GM12878 (cell line): Measurements from ENCODE around the gene ADD1. TPM values are rescaled to one million over a fixed set of nuclear protein-coding genes. Genes with fewer than 3 reads are reported as not detected.
A peak's percentile ranks its signal among the peaks of the same experiment; 100 is the strongest.

Experiments used
- CBX5 ChIP-seq: sonication (generic); IDR thresholded peaks from 2 replicates; pipeline ENCODE4 v1.6.1; 2016; ENCODE audit warnings: low read depth, moderate library complexity, mild to moderate bottlenecking, inconsistent platforms
- EGR1 ChIP-seq, 2 experiments: IDR thresholded peaks; 1 replicate in 1 of 2; 2 replicates in 1 of 2; pipeline ENCODE4 v1.6.1; 2011 to 2012; ENCODE audit warnings: low read depth in 2 of 2, low read length in 2 of 2, borderline replicate concordance in 1 of 2, mild to moderate bottlenecking in 1 of 2, moderate library complexity in 1 of 2
- EZH2 ChIP-seq: IDR thresholded peaks from 2 replicates; pipeline ENCODE4 v1.6.1; 2012; ENCODE audit warnings: low read depth, mild to moderate bottlenecking, control low read depth, inconsistent platforms, low read length, borderline replicate concordance; ENCODE audit not compliant: control insufficient read depth
- GATAD2B ChIP-seq: fragments of 450-650 bp; conservative IDR thresholded peaks from 2 replicates; pipeline ENCODE4 v1.6.1; 2017; ENCODE audit warnings: low read depth, mild to moderate bottlenecking, moderate library complexity
- IKZF1 ChIP-seq: fragments of 450-650 bp; conservative IDR thresholded peaks from 2 replicates; pipeline ENCODE4 v1.6.1; 2017; ENCODE audit warnings: antibody characterized with exemption, mild to moderate bottlenecking
- JUND ChIP-seq: IDR thresholded peaks from 2 replicates; pipeline ENCODE4 v1.6.1; 2012; ENCODE audit warnings: low read depth, mild to moderate bottlenecking, low read length, improper control_type of control experiment, moderate library complexity
- NFYA ChIP-seq: IDR thresholded peaks from 2 replicates; pipeline ENCODE4 v1.6.1; 2011; ENCODE audit warnings: low read depth, mild to moderate bottlenecking, low read length, improper control_type of control experiment, borderline replicate concordance
- NFYB ChIP-seq: IDR thresholded peaks from 2 replicates; pipeline ENCODE4 v1.6.1; 2011; ENCODE audit warnings: low read depth, mild to moderate bottlenecking, low read length, improper control_type of control experiment, moderate library complexity; ENCODE audit not compliant: insufficient read depth
- RAD51 ChIP-seq: fragments of 450-650 bp; IDR thresholded peaks from 2 replicates; pipeline ENCODE4 v1.6.1; 2016; ENCODE audit warnings: moderate library complexity, mild to moderate bottlenecking, inconsistent platforms
- RFX5 ChIP-seq: IDR thresholded peaks from 2 replicates; pipeline ENCODE4 v1.6.1; 2011; ENCODE audit warnings: low read depth, low read length, improper control_type of control experiment
- TCF3 ChIP-seq: IDR thresholded peaks from 2 replicates; pipeline ENCODE4 v1.6.1; 2012; ENCODE audit warnings: low read depth, mild to moderate bottlenecking, low read length, borderline replicate concordance; ENCODE audit not compliant: insufficient read depth
- ZNF384 ChIP-seq: IDR thresholded peaks from 2 replicates; pipeline ENCODE4 v1.6.1; 2012; ENCODE audit warnings: low read depth, mild to moderate bottlenecking, low read length, improper control_type of control experiment, borderline replicate concordance
- polyA plus RNA-seq, 11 experiments: library from polyadenylated mRNA; depleted of rRNA in 4 of 11; unstranded in 6 of 11; stranded (reverse) in 5 of 11; fragments of >200 nt; fragmentation: Nextera tagmentation in 4 of 11; fragmentation: Illumina TruSeq in 1 of 11; extraction: Ambion mirVana in 4 of 11; extraction: Trizol in 1 of 11; gene quantifications; 1 replicate in 1 of 11; 2 replicates in 10 of 11; pipeline versions ENCODE4 v1.2.1 to v1.2.3, GENCODE V29; 2011 to 2016; ENCODE audit warnings: inconsistent platforms in 2 of 11, missing spikeins in 2 of 11, low read depth in 1 of 11
- total RNA-seq, 4 experiments: library from RNA; depleted of rRNA in 3 of 4; stranded (reverse); fragments of >200 nt in 3 of 4; fragmentation: Illumina TruSeq in 1 of 4; extraction: Trizol in 1 of 4; gene quantifications; 2 replicates each; pipeline versions ENCODE4 v1.2.1 to v1.2.3, GENCODE V29; 2013 to 2021
- TF ChIP-seq, protein P1 (sequence below): IDR thresholded peaks from 2 replicates; pipeline ENCODE4 v1.6.1; 2011; ENCODE audit warnings: borderline replicate concordance, low read depth, mild to moderate bottlenecking, moderate library complexity, mixed read lengths, low read length; ENCODE audit not compliant: insufficient read depth; ENCODE audit errors: extremely low read length
- TF ChIP-seq, protein P2 (sequence below): IDR thresholded peaks from 2 replicates; pipeline ENCODE4 v1.6.1; 2012; ENCODE audit warnings: low read length, inconsistent platforms
- TF ChIP-seq, protein P3 (sequence below): fragments of 450-650 bp; IDR thresholded peaks from 2 replicates; pipeline ENCODE4 v1.6.1; 2017; ENCODE audit warnings: low read depth, mild to moderate bottlenecking, moderate library complexity
- TF ChIP-seq, protein P4 (sequence below): IDR thresholded peaks from 2 replicates; pipeline ENCODE4 v1.6.1; 2012; ENCODE audit warnings: improper control_type of control experiment, low read depth, low read length; ENCODE audit not compliant: insufficient replicate concordance
- TF ChIP-seq, protein P5 (sequence below): fragments of 450-650 bp; IDR thresholded peaks from 2 replicates; pipeline ENCODE4 v1.6.1; 2017; ENCODE audit warnings: borderline replicate concordance

The ADD1 gene
- total and polyA plus RNA-seq, 10 of the 15 experiments (the other 5 are each of a cell fraction or from before 2014, with no cell fraction given) = 21.6 to 182 (median 105) TPM

DNA sequence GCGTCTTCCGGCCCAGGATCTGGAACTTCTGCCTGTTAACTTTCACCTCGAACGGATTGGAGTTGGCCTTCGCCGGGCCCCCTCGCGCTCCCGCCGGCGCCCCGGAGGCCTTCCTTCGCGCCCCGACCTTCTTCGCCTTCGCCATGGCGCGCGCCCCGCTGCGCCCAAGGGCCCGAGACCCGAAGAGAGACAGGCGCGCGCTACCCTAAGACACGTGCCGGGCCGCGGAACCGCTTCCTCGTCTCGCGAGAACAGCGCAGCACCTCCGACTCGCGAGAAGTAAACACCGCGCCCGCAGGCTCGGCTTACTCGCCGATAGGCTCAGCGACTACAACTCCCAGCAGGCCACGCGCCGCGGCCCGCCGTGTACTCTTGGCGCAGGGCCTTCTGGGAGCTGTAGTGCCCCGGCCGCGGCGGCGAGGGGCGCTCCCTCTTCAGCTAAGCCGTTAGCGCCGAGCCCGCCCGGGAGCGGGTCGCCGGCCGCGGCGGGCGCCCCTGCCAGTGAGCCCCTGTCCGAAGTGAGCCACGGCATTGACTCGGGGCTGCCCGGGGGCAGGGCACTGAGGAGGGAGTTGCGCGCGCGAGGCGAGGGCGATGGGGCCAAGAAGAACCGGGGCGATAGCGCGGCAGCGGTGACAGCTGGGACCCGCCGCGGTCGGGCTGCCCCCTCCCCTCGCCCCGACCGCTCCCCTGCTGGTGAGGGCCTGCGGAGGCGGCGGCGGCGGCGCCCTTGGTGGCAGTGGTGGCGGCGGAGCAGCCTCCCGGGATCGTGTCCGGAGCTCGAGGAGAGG, 119.7 kb downstream of the ADD1 start, which contains the start of the genes GRK4 and NOP14 (continued):
- TF ChIP-seq JUND (no peak), NFYA (no peak), ZNF384 (no peak), CBX5 (no peak), IKZF1 (peak; percentile 100), EGR1 (IDR thresholded peaks at IDR 0.05; ENCODE audit: borderline replicate concordance in 1 of 2, low read depth in 2 of 2, low read length in 2 of 2) (no peak), GATAD2B (peak; percentile 65; the same call in 1 of the 2 replicates), EZH2 (no peak), RAD51 (peak; percentile 82), RFX5 (no peak), NFYB (no peak), TCF3 (no peak; the same call in 1 of the 2 replicates)
- TF ChIP-seq, protein P1, sequence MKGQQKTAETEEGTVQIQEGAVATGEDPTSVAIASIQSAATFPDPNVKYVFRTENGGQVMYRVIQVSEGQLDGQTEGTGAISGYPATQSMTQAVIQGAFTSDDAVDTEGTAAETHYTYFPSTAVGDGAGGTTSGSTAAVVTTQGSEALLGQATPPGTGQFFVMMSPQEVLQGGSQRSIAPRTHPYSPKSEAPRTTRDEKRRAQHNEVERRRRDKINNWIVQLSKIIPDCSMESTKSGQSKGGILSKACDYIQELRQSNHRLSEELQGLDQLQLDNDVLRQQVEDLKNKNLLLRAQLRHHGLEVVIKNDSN = peak; percentile 86
- TF ChIP-seq, protein P2, sequence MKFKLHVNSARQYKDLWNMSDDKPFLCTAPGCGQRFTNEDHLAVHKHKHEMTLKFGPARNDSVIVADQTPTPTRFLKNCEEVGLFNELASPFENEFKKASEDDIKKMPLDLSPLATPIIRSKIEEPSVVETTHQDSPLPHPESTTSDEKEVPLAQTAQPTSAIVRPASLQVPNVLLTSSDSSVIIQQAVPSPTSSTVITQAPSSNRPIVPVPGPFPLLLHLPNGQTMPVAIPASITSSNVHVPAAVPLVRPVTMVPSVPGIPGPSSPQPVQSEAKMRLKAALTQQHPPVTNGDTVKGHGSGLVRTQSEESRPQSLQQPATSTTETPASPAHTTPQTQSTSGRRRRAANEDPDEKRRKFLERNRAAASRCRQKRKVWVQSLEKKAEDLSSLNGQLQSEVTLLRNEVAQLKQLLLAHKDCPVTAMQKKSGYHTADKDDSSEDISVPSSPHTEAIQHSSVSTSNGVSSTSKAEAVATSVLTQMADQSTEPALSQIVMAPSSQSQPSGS = no peak
- TF ChIP-seq, protein P3, sequence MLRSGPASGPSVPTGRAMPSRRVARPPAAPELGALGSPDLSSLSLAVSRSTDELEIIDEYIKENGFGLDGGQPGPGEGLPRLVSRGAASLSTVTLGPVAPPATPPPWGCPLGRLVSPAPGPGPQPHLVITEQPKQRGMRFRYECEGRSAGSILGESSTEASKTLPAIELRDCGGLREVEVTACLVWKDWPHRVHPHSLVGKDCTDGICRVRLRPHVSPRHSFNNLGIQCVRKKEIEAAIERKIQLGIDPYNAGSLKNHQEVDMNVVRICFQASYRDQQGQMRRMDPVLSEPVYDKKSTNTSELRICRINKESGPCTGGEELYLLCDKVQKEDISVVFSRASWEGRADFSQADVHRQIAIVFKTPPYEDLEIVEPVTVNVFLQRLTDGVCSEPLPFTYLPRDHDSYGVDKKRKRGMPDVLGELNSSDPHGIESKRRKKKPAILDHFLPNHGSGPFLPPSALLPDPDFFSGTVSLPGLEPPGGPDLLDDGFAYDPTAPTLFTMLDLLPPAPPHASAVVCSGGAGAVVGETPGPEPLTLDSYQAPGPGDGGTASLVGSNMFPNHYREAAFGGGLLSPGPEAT = no peak; the same call in 1 of the 2 replicates
- TF ChIP-seq, protein P4, sequence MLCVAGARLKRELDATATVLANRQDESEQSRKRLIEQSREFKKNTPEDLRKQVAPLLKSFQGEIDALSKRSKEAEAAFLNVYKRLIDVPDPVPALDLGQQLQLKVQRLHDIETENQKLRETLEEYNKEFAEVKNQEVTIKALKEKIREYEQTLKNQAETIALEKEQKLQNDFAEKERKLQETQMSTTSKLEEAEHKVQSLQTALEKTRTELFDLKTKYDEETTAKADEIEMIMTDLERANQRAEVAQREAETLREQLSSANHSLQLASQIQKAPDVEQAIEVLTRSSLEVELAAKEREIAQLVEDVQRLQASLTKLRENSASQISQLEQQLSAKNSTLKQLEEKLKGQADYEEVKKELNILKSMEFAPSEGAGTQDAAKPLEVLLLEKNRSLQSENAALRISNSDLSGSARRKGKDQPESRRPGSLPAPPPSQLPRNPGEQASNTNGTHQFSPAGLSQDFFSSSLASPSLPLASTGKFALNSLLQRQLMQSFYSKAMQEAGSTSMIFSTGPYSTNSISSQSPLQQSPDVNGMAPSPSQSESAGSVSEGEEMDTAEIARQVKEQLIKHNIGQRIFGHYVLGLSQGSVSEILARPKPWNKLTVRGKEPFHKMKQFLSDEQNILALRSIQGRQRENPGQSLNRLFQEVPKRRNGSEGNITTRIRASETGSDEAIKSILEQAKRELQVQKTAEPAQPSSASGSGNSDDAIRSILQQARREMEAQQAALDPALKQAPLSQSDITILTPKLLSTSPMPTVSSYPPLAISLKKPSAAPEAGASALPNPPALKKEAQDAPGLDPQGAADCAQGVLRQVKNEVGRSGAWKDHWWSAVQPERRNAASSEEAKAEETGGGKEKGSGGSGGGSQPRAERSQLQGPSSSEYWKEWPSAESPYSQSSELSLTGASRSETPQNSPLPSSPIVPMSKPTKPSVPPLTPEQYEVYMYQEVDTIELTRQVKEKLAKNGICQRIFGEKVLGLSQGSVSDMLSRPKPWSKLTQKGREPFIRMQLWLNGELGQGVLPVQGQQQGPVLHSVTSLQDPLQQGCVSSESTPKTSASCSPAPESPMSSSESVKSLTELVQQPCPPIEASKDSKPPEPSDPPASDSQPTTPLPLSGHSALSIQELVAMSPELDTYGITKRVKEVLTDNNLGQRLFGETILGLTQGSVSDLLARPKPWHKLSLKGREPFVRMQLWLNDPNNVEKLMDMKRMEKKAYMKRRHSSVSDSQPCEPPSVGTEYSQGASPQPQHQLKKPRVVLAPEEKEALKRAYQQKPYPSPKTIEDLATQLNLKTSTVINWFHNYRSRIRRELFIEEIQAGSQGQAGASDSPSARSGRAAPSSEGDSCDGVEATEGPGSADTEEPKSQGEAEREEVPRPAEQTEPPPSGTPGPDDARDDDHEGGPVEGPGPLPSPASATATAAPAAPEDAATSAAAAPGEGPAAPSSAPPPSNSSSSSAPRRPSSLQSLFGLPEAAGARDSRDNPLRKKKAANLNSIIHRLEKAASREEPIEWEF = no peak
- TF ChIP-seq, protein P5, sequence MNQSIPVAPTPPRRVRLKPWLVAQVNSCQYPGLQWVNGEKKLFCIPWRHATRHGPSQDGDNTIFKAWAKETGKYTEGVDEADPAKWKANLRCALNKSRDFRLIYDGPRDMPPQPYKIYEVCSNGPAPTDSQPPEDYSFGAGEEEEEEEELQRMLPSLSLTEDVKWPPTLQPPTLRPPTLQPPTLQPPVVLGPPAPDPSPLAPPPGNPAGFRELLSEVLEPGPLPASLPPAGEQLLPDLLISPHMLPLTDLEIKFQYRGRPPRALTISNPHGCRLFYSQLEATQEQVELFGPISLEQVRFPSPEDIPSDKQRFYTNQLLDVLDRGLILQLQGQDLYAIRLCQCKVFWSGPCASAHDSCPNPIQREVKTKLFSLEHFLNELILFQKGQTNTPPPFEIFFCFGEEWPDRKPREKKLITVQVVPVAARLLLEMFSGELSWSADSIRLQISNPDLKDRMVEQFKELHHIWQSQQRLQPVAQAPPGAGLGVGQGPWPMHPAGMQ = peak; percentile 92
